Activated CD4-positive, alpha-beta T cell treated with anti-CD3 and anti-CD28 coated beads, Interleukin-10, Interleukin-2, amounts not matched to agents 100 ng/mL and 50 ng/mL, durations not matched to agents 16 hours and 8 hours (primary cell): ENCODE results near the gene ACTR10.
A peak's percentile ranks its signal among the peaks of the same experiment; 100 is the strongest.

ENCODE experiments used
- DNase-seq: peaks from one replicate; pipeline ENCODE4 v3.0.0-alpha.2; 2020

Gene ACTR10

DNA sequence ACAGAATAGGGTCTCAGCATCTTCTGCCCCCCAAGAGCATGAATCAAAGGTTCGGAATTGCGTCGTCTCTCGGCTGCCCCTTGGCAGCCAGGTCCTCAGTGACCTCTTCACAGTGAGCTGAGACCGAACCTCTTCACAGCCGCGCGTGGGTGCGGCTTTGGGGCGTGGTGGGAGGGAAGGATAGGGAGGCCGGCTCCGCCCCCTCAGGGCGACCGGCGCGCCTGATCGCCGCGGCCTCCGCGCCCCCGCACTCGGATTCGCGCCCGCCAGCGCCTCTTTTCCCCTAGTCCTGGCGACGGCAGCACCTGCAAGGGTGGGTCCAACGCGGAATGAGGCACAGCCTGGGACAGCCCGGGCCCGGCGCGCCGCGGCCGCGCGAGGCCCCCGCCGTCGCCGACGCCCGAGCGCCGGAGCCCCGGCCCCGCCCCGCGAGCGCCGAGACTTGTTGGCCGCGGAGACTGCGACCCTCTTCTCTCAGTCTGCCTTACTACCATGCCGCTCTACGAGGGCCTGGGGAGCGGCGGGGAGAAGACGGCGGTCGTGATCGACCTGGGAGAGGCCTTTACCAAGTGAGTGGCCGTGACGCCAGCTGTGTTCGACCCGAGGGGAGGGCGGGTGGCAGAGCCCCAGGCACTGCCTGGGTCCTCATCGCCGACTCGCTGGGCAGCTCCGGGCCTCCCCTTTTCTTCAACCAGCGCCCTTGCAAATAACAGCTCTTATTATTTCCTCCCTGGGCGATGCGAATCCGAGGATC lies at the start of gene ACTR10:
ACTR10 (plus strand) TSS at position 424 of the 754 bp plus-strand sequence; CDS start at position 493, 69 bp downstream.
- peak; percentile 92 for DNase-seq

GRCh38 chr14:58150243-58150805 lies 49.6 kb upstream of the ACTR10 start:
- no peak for DNase-seq

DNA sequence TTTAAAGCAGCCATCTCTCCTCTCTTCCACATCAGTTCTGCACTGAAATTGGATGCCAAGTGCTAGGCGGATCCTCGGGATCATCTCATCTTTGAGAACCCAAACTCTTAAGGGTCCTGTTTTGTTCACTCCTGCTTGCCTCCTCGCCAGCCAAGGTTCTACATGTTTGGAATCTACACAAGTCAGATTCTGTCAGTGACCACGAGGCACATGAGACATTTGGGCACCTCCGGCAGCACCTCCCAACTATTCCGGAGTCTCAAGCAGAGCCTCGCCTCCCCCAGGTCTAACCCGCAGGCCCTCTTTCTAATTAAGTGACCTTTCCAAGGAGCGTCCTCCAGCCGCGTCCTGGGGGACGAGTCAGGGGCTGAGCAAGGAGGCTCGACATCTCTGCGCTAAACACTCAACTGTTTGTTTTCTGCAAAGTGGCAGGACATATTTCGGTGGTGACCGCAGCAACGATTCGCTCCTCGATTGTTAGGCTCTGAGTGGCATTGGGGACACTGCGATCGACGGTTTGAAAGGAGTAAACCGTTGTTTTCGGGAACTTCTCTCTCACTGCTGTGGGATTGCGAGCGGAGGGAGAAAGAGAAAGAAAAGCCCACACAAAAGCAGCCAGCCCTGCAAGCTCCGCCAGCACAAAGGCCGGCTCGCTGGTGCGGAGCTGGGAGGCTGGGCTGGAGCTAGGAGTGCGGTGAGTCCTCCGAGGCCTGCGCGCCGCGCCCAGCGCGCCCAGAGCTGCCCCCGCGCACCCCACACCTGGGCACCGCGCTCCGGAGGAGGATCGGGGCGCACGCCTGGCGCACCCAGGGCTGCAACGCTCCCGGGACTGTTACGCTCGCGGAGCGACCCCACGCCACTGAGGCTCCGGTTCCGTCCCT lies 48.6 kb upstream of the ACTR10 start:
- peak; percentile 4 for DNase-seq

DNA sequence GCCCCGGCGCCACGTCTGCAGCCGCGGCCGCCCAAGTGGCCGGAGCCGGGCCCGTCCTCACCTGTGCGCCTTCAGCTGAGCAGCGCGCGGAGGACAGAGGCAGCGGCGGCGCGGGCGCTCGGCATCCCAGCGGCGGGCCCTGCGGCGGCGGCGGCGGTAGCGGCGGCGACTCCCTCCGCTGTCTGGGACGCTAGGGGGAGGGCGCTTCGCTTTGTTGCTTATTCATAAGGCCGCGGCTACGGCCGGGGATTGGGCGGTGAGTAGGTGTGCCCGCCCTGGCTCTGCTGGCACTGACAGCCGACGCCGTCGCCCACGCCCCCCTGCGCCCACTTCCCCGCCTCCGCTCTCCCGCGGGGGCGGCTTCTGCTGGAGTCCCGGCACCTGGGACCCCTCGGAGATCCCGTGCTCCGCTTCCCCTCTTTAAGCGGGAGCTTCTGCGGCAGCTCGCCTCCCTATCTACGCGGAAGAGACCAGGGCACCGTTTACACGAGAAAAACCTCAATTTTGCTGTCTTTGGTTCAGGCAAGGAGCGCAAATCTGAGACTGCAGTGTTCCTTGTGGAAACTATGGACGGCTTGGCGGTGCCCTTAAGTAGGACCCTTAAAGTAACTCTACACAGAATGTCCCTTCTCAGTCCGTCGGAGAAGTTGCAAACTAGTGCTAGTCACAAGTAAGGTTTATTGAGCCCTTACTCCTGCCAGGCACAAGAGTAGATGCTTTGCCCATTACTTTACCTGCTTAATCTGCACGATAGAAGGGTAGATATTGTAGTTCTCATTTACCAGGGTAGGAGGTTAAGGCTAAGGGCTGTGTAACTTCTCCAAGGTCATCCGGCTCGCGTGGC lies 47.7 kb upstream of the ACTR10 start, which contains the start of gene ARMH4:
ARMH4 (minus strand) TSS at position 200 of the 844 bp plus-strand sequence. CDS start 12,855 bp downstream, outside the sequence.
- peak; percentile 84 for DNase-seq

- DNase-seq: no peak
These were observed 39.4 kb upstream of the ACTR10 start for GRCh38 chr14:58160561-58160960.

GRCh38 chr14:58166005-58166983 lies 33.7 kb upstream of the ACTR10 start:
- DNase-seq: peak; percentile 75

DNA sequence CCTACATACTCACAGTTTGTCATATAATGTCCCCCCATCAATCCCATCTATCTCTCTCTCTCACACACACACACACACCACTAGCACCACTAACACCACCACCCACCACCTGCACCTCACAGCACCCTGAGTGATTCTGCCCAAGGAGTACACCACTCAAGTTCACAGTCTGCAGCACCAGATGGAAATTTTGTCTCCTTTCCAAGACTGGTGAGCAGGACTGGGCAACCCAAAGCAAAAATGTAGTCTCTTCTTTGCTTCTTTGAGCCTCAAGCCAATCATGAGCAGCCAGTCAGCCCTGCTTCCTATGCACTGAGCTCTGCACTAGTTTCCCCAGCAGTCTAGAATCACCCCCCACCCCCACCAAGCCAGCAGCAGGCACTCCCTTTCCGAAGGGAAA lies 32.9 kb upstream of the ACTR10 start:
- DNase-seq: no peak

GRCh38 chr14:58167891-58168290 lies 32.1 kb upstream of the ACTR10 start:
- DNase-seq: no peak

DNA sequence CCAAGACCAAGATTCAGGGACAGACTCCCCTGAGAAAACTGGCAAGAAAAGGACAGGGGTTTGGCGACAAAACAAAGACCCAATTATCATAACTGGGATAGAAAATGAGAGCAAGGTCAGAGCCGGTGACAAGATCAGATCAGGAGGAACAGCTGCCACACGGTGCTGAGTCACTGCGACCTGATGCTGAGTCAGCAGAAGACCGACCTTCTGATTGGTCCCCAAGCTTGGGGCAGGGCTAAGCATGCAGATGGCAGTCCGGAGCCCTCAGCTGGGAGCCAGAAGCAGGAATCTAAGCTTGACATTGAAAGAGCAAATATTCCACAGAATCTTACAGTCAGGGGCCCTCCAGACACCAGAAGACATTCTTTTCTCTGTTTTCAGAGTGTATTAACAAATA lies 28.9 kb upstream of the ACTR10 start:
- peak; percentile 78 for DNase-seq

- no peak for DNase-seq
These were observed 22.8 kb upstream of the ACTR10 start for GRCh38 chr14:58177125-58177524.

GRCh38 chr14:58189176-58189575 lies 10.8 kb upstream of the ACTR10 start:
- DNase-seq: no peak

- DNase-seq: no peak
These were observed 8.0 kb upstream of the ACTR10 start for GRCh38 chr14:58191763-58192601.

DNA sequence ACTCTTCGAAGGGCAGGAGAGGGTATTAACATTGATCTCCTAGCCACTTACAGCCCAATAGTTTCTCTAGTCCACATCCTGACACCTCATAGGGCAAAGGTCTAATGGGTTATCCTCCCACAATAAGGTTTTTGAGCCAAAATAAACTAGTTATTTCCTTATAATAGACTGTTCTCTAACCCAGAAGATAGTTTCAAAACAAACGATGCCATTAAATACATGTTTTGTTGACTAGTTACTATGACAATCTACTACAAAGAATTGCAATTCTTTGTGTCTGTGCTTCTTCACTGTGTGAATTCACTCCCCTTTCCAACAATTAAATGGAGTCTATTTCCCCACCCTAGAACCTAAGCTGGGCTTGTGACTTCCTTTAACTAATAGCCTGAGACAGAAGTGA lies 6.4 kb upstream of the ACTR10 start:
- no peak for DNase-seq

DNA sequence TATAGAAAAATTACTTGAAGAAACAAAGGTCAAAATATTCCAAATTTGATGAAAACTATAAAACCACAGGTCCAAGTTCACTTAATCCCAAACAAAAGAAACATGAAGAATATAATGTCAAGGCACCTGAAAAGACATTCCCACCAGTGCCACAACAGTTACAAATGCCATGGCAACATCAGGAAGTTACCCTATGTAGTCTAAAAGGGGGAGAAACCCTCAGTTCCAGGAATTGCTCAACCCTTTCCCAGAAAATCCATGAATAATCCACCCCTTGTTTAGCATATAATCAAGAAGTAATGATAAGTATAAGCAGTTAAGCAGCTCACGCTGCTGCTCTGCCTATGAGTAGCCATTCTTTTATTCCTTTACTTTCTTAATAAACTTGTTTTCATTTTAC lies 3.8 kb upstream of the ACTR10 start:
- DNase-seq: no peak

DNA sequence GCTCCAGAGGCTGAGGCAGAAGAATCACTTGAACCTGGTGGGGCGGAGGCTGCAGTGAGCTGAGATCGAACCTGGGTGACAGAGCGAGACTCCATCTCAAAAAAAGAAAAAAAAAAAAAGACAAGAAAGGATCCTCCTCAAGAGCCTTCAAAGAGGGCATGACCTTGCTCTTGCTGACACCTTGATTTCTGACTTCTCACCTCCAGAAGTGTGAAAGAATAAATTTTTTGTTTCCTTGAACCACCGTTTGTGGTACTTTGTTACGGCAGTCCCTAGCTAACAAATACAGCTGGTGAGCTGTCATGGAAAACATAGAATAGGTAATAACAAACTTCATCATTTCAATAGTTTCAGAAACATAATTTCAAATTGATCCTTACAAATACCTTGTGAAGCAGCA lies 1.9 kb upstream of the ACTR10 start:
- DNase-seq: peak; percentile 3

- DNase-seq: no peak
These were observed 512 bp downstream of the ACTR10 start for GRCh38 chr14:58200480-58200841.

DNA sequence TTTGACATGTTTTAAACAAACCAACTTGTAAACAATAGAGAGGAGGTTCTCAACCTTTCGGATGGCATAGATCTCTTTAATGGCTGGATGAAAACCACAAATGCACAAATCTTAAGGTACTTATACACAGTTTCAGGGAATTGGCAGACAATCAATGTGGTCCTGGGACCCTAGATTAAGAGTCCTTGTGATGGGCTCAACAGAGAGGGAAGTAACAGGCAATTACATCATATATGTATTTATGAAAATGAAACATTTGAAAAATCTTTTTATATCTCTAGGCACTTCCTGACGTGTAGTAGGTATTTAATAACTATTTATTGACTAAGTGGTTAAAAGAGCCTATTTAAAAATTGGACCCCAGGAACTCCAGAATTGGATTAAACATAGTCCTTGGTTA lies 897 bp downstream of the ACTR10 start:
- no peak for DNase-seq

GRCh38 chr14:58213176-58213575 lies 13.2 kb downstream of the ACTR10 start:
- no peak for DNase-seq

GRCh38 chr14:58215191-58215914 lies 15.4 kb downstream of the ACTR10 start:
- DNase-seq: no peak

- DNase-seq: no peak
These were observed 16.6 kb downstream of the ACTR10 start for GRCh38 chr14:58216544-58216943.
